GM06990 (cell line): Measurements from ENCODE around the gene SYTL1.

ENCODE experiments used
- DNase-seq: peaks from one replicate; pipeline ENCODE4 v3.0.0-alpha.2; 2011; ENCODE audit not compliant: insufficient read length; ENCODE audit errors: extremely low read depth
- H3K27me3 ChIP-seq: replicated peaks from 2 replicates; pipeline ENCODE4 v1.6.0; 2011; ENCODE audit warnings: low read length; ENCODE audit not compliant: control insufficient read depth, insufficient read depth
- H3K36me3 ChIP-seq: 2 replicates; pipeline ENCODE4 v1.5.1; 2011; ENCODE audit warnings: low read length; ENCODE audit not compliant: control insufficient read depth, insufficient read depth
- H3K4me3 ChIP-seq: replicated peaks from 2 replicates; pipeline ENCODE4 v1.5.1; 2011; ENCODE audit warnings: low read depth, mild to moderate bottlenecking, control low read depth, low read length
- CTCF ChIP-seq: IDR thresholded peaks from 2 replicates; pipeline ENCODE4 v1.5.1; 2011; ENCODE audit warnings: low read length, control low read depth, mild to moderate bottlenecking, inconsistent platforms; ENCODE audit not compliant: insufficient read depth, poor library complexity, severe bottlenecking

SYTL1 gene

GRCh38 chr1:27314169-27314568 lies 27.7 kb upstream of the SYTL1 start:
- TF ChIP-seq CTCF = no peak
- DNase-seq = no peak
- H3K36me3 ChIP-seq = no peaks in the 10 kb centered on the region
- H3K4me3 ChIP-seq = no peak overlapping the region
- H3K27me3 ChIP-seq = no peaks in the 10 kb centered on the region

- no peak for DNase-seq
- no peaks in the 10 kb centered on the region for H3K27me3 ChIP-seq
- no peaks in the 10 kb centered on the region for H3K36me3 ChIP-seq
- no peak overlapping the region for H3K4me3 ChIP-seq
- TF ChIP-seq CTCF = no peak
Observed at GRCh38 chr1:27314737-27315136, 27.1 kb upstream of the SYTL1 start.

GRCh38 chr1:27316860-27317259 lies 25.0 kb upstream of the SYTL1 start:
- Histone ChIP-seq H3K36me3 (no peaks in the 10 kb centered on the region), H3K4me3 (no peak overlapping the region), H3K27me3 (no peaks in the 10 kb centered on the region)
- TF ChIP-seq CTCF = no peak
- DNase-seq = no peak

- H3K36me3 ChIP-seq = no peaks in the 10 kb centered on the region
- TF ChIP-seq CTCF = no peak
- no peaks in the 10 kb centered on the region for H3K27me3 ChIP-seq
- no peak overlapping the region for H3K4me3 ChIP-seq
- no peak for DNase-seq
Observed at GRCh38 chr1:27318136-27318535, 23.7 kb upstream of the SYTL1 start.

- no peaks in the 10 kb centered on the region for H3K27me3 ChIP-seq
- H3K4me3 ChIP-seq = no peak overlapping the region
- DNase-seq = no peak
- no peaks in the 10 kb centered on the region for H3K36me3 ChIP-seq
- no peak for TF ChIP-seq CTCF
Observed at GRCh38 chr1:27318596-27318995, 23.2 kb upstream of the SYTL1 start.
